ENCODE data around the gene TCEA2.

DNA sequence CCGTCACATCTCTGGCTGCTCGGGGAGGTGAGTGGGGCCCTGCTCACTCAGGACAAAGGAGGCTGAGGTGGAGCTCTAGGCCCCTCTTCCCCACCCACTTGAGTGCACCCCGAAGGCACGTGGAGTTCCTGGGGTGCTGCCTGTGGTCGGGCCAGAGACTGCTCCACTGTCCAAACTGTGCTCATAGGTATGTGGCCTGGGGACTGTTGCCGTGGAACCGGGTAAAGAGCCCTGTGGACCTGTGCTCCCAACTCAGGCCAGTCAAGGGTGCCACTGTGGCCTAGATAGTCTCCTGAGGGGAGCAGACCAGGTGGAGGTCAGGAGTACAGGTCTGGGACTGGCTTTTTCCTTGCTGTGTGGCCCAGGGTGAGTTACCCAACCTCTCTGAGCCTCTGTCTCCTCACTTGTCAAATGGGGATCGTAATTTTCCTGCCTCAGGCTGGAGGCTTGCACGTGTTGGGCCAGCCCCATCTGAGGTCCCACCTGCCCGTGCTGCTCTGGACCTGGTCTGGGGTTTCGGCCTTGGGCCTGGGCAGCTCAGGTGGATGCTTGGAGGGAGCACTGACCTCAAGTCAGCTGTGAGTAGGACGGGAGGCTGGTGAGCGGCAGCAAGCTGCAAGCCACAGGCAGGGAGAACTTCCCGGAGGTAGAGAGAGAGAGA, 56.8 kb downstream of the TCEA2 start:
- TF ChIP-seq, protein P1, sequence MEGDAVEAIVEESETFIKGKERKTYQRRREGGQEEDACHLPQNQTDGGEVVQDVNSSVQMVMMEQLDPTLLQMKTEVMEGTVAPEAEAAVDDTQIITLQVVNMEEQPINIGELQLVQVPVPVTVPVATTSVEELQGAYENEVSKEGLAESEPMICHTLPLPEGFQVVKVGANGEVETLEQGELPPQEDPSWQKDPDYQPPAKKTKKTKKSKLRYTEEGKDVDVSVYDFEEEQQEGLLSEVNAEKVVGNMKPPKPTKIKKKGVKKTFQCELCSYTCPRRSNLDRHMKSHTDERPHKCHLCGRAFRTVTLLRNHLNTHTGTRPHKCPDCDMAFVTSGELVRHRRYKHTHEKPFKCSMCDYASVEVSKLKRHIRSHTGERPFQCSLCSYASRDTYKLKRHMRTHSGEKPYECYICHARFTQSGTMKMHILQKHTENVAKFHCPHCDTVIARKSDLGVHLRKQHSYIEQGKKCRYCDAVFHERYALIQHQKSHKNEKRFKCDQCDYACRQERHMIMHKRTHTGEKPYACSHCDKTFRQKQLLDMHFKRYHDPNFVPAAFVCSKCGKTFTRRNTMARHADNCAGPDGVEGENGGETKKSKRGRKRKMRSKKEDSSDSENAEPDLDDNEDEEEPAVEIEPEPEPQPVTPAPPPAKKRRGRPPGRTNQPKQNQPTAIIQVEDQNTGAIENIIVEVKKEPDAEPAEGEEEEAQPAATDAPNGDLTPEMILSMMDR (IDR thresholded peaks at IDR 0.05): no peak
- no peak for TF ChIP-seq POLR2A (IDR thresholded peaks at IDR 0.05)
